Bone marrow (tissue), 2 donors: ENCODE measurements around the gene CYP2D6.
"Not testable (repeated sequence)": the region's sequence is repeated elsewhere in the genome, so short reads cannot be mapped to it uniquely, and the experiment has no call there.

Source experiments
- DNase-seq, 2 donors: peaks; one replicate each; lab custom pipeline; 2025; lab: John Stamatoyannopoulos, UW

The CYP2D6 gene

DNA sequence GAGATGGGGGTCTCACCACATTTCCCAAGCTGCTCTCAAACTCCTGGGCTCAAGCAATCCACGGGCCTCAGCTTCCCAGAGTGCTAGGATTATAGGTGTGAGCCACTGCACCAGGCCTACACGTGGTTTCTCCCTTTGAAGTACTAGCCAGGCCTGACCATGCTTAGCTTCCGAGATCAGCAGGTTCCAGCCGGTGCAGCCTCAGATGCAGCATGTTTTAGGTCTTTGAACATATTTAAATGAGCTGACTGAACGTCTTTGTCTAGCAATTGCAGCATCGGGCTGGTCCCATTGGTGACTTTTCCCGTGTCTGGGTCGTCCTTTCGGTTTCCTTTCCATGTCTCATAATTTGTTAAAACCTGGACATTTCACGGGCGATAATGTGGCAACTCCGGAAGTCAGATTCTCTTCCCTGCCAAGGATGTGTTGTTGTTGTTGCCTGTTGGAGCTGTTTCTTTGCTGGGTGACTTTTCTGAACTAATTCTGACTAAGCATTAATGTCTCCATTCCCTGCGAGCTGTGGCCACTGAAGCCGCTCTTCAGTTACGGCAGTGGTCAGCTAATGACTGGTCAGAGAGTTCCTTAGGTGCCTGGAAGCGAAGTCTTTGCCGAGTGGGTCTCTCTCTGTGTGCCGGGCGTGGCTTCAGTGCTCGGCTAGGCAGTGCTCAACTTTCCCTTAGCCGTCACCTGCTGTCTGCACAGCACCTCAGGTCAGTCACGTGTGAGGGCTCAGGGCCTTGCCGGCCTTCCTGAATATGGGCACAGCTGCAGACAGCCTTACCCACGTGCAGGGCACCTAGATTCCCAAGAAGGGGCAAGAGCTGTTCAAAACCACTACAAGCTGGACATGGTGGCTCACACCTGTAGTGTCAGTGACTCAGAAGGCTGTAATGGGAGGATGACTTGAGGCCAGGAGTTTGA, 3.8 kb upstream of the CYP2D6 start:
- no peak for DNase-seq

DNA sequence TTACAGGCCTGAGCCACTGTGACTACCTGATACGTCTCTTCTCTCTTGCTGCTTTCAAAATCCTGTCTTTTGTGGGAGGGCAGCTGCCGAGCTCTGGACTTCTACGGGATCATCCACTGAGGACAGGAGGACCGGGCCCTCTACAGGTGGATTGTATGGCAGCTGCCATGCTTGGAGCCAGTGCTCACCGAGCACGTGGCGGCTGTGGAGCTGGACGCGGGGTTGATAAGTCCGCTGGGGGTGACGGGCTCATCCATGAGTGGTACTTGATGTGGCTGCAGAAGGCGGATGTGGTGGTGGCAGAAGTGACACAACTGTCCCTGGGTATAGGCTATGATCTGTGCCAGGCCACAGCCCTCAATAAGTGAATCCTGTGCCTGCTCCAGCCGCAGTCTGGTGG, 1.8 kb upstream of the CYP2D6 start:
- no peak for DNase-seq

DNA sequence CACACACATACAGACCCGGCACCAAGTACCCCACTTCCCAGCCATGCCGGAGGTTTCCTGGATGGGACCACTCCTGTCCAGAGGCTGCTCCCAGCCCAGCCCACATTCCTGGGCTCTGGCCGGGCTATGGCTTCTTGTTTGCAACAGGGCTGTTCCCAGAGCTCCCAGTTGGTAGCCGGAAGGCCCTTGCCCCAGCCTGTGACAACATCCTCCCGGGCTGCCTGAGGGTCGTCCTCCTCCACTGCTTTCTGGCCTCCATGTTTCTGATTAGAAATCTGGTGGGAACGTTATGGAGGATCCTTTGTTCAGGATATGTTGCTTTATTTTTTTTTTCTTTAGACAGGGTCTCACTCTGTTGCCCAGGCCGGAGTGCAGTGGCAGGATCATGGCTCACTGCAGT, 952 bp upstream of the CYP2D6 start:
- DNase-seq, result no peak

DNA sequence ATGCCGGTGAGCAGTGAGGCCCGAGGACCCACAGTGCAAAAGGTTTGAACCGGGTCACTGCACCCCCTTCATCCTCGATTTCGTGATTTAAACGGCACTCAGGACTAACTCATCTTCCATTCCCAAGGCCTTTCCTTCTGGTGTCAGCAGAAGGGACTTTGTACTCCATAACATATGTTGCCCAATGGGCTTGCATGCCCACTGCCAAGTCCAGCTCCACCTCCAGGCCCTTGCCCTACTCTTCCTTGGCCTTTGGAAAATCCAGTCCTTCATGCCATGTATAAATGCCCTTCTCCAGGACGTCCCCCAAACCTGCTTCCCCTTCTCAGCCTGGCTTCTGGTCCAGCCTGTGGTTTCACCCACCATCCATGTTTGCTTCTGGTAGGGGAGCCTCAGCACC, 428 bp downstream of the CYP2D6 start:
- DNase-seq, result not testable (repeated sequence)

DNA sequence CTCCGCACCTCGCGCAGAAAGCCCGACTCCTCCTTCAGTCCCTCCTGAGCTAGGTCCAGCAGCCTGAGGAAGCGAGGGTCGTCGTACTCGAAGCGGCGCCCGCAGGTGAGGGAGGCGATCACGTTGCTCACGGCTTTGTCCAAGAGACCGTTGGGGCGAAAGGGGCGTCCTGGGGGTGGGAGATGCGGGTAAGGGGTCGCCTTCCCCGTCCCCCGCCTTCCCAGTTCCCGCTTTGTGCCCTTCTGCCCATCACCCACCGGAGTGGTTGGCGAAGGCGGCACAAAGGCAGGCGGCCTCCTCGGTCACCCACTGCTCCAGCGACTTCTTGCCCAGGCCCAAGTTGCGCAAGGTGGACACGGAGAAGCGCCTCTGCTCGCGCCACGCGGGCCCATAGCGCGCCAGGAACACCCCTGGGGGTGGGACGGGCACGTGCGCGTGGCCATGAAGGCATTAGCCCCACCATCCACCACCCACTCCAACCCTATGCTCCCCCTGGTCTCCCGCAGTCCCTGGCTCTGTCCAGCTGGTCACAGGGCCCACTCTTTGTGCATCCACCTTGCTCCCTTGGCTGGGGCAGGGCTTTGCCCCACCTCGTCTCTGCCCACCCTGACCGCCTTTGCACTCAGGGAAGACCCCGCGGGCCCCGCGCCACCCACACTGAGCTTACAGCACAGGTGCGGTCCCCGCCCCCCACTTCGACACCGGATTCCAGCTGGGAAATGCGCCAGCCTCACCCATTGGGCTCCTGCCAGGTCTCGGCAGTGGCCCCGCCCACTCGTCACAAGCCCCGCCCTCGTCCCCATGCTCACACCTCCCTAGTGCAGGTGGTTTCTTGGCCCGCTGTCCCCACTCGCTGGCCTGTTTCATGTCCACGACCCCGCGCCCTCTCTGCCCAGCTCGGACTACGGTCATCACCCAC, 1.6 kb downstream of the CYP2D6 start:
- DNase-seq, result not testable (repeated sequence)

DNA sequence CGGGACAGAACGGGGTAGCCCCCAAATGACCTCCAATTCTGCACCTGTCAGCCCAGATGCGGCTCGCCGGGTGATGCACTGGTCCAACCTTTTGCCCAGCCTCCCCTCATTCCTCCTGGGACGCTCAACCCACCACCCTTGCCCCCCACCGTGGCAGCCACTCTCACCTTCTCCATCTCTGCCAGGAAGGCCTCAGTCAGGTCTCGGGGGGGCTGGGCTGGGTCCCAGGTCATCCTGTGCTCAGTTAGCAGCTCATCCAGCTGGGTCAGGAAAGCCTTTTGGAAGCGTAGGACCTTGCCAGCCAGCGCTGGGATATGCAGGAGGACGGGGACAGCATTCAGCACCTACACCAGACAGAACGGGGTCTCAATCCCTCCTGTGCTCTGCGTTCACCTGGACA, 2.6 kb downstream of the CYP2D6 start:
- DNase-seq, result not testable (repeated sequence)

DNA sequence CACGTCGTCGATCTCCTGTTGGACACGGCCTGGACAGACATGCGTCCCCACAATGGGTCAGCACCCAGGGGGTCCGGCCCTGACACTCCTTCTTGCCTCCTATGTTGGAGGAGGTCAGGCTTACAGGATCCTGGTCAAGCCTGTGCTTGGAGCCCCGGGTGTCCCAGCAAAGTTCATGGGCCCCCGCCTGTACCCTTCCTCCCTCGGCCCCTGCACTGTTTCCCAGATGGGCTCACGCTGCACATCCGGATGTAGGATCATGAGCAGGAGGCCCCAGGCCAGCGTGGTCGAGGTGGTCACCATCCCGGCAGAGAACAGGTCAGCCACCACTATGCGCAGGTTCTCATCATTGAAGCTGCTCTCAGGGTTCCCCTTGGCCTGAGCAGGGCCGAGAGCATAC, 3.0 kb downstream of the CYP2D6 start:
- DNase-seq, result no peak

DNA sequence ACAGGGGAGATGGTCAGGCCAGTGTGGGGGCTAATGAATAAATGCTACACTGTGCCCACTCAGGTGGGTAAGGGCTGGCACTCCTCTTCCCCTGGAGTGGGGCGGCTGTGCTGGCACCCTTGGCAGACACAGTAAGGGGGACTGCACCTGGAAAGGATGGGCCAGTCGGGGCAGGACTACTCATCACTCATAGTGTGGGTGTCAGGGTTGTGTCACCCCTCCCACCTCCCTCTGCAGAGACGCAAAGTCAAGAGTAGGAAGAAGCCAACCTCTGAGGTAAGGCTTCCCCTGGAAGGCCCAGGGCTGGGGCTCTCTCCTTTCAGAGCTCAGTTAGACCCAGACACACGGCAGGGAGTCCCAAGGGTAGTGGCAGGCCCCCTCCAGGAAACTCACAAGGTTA, 7.1 kb downstream of the CYP2D6 start:
- not testable (repeated sequence) for DNase-seq

DNA sequence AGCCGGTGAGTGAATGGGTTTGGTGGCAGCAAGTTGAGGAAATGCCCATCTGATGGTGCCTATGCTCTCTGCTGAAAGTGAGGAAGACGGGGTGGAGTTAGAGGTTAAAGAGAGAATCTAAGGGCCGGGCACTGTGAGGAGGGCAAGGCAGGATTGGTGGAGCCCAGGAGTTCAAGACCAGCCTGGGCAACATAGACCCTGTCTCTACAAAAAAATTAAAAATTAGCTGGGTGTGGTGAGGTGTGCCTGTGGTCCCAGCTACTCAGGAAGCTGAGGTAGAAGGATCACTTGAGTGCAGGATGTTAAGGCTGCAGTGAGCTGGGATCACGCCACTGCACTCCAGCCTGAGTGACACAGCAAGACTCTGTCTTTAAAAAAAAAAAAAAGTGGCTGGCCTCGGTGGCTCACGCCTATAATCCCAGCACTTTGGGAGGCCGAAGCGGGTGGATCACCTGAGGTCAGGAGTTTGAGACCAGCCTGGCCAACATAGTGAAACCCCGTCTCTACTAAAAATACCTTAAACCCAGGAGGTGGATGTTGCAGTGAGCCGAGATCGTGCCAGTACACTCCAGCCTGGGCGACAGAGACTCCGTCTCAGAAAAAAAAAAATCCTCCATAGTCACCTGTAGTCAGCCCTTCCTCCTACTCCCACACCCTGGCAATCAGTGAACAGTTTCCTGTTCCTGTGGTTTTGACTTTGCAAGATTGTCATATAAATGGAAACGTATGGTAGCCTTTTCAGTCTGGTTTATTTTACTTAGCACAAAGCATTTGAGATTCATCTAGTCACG, 10.2 kb downstream of the CYP2D6 start:
- peak in 1 of 2 donors; percentile 26 for DNase-seq

DNA sequence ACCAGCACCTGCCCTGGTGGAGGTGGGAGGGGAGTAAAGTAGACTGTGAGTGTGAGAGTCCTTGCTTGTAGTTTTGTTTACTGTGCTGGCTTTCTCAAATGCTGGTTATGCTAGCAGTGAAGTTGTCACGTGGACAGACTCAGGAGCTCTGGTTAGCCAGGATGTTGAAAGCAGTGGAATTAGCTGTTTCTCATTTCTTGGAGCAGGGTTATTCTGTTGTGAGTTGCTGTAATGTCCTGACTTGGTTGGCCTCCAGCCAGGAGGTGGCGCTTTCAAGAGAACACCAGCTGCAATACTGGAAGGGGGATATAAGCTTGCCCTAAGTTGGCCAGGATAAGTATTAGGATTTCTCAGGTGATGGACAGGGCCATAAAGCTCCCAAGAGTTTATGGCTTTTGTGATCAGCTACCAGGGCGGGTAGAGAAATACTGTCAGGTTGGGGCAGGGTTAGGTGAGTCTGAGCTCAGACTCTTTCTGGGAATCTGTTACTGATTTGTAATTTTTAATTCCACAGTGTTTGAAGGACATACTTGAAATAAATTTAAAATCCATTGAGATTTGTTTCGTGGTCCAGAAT, 13.7 kb downstream of the CYP2D6 start:
- no peak for DNase-seq

DNA sequence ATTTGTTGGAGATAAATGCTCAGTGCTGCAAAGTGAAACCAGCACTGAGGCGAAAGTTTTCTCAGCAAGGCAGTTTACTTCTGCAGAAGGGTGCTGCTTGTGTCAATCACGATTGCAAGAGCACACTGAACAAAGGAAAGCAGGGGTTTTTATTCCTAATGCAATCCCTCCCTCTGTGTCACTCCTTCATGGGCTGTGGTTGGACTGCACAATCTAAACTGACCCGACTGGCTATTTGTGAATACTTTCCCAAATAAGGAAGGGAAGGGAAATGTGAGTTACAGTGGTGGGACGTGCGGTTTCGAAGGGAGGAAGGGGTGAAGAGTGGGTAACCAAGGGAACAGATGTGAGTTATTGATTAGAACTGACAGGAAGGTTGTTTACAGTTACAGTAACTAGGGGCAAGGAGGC, 15.2 kb downstream of the CYP2D6 start:
- not testable (repeated sequence) for DNase-seq

DNA sequence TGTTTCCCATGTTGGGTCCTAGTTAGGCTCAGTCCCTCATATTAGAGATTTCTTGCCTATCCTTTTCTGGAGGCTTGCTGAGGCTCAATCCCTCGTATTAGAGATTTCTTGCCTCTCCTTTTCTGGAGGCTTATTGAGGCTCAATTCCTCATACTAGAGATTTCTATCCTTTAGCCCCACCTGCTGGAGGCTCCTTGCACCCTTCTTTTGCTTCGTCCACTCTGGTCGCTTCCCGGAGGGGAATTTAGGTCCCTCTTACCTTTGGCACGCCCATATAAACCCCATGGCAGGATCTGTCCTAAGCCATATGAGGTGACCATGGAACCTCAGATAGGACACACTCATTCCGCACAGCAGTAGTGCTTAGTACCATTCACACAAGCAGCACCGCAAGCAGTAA, 15.9 kb downstream of the CYP2D6 start:
- DNase-seq, result no peak

DNA sequence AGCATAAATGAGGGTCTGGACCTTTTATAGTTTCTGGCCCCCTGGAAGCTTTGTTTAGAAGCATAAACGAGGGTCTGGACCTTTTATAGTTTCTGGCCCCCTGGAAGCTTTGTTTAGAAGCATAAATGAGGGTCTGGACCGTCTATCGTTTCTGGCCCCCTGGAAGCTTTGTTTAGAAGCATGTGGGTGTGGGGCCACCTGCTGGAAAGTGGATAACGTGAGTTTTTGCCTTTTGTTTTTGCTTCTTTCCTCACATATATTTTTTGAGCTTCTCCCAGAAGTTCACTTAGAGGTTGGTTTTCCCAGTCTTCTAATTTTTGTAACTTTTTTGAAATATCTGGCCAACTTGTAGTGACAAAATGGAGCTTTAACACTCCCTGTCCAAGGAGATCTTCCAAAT, 17.8 kb downstream of the CYP2D6 start:
- not testable (repeated sequence) for DNase-seq

DNA sequence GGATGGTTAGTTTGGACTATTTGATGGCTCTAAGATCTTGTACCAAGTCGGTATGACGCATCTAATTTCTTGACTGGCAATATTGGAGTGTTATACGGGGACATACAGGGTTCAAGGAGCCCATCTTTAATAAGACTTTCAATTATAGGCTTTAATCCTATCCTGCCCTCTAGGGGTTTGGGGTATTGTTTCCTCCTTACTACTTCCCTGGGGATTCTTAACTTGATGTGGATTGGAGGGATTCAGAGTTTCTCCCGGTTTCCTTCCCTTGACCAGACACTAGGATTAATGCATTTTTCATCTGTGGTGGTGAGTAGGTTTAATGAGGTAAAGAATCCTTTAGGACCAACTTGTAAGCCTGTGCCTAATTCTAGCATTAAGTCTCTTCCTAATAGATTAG, 18.8 kb downstream of the CYP2D6 start:
- DNase-seq, result no peak

DNA sequence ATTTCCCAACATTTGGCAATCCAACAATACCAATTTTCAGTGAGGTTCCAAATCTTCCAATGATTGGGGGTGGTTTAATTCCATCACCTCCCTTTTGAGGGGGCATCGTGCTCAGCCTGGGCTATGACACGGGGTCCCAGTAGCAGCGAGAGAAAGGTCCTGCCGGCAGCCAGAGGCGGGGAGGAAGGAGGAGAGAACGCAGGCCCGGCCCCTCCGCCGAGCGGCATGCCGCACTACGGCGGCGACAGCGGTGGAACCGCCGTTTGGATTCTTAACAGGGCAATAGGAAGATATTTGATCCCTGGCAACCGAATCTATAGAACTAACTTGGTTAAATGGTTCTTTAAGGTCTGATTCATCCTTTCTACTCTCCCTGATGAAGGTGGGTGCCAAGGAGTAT, 21.8 kb downstream of the CYP2D6 start:
- no peak for DNase-seq

DNA sequence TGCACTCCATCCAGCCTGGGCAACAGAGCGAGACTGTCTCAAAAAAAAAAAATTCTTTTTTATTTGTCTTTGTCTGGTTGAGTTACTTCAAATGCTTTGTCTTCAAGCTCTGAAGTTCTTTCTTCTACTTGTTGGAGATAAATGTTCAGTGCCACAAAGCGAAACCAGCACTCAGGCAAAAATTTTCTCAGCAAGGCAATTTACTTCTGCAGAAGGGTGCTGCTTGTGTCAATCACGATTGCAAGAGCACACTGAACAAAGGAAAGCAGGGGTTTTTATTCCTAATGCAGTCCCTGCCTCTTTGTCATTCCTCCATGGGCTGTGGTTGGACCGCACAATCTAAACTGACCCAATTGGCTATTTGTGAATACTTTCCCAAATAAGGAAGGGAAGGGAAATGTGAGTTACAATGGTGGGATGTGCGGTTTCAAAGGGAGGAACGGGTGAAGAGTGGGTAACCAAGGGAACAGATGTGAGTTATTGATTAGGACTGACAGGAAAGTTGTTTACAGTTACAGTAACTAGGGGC, 26.2 kb downstream of the CYP2D6 start:
- not testable (repeated sequence) for DNase-seq

DNA sequence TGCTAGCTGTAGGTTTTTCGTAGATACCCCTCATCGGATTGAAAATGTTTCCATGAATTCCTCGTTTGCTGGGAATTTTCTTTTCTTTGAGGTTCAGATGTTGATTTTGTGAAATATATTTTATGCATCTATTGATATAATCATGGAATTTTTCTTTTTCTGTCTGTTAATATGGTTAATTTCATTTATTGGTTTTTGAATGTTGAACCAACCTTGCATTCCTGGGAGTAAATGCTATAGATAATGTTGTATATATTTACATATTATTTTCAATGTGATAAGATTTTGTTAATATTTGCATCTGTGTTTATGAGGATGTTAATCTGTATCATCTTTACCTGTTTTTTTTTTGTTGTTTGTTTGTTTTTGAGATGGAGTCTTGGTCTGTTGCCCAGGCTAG, 29.4 kb downstream of the CYP2D6 start:
- DNase-seq, result no peak

DNA sequence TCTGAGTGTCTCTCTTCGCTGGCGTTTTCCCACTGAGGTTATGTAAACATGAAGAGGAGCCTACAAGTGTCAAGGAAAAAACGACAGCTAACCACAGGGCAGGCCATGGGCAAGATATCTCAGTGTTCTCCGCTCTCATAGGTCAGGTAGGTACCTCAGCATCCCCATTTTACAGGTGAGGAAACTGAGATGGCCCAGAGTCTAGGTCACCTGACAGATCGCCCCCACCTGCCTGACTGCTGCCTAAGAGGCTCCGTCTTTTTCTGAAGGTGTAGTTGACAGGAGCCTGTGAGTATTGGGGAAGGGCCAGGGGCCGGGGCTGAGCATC, 39.2 kb downstream of the CYP2D6 start:
- DNase-seq, result no peak

DNA sequence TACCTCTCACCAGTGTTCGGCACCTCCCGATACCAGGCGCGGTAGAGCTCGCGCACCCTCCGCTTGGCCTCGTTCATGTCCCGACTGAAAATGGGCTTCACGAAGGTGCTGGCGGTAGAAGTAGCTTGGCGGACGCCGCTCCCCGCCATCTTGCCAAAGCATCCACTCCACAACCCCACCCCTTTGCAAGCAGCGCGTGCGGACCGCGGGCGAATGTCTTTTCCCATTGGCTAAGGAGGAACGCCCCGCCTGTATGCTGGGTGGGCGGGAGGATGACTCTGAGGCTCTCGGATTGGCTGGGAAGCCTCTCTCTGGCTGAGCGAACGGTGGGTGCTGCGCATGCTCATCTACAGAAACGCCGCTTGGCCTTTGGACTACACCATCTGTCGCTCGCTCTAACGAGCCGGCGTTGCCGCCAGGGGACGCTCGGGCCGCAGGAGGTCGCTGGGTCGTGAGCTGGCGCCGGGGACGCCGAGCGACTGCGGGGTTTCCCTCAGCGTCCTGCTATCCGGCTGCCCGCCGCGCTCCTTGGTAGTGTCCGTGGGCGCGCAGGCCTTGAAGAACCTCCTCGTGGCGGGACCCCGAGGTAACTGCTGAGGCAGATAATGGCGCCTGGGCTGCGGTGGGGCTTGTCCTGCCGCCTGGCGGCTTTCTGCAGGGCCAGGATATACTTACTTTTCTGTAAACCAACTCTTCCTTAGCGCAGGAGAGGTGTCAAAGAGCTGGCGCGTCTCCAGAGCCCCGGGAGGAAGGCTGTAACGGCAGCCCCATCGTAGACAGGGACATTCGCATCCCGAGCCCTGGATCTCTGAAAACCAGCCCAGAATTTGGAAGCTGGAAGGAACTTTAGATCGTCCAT, 39.8 kb downstream of the CYP2D6 start, which contains the start of gene NDUFA6:
NDUFA6 (minus strand) TSS at position 177 of the 859 bp plus-strand sequence; CDS start at position 149, 28 bp downstream.
- DNase-seq, result peak; percentile 81 to 98

DNA sequence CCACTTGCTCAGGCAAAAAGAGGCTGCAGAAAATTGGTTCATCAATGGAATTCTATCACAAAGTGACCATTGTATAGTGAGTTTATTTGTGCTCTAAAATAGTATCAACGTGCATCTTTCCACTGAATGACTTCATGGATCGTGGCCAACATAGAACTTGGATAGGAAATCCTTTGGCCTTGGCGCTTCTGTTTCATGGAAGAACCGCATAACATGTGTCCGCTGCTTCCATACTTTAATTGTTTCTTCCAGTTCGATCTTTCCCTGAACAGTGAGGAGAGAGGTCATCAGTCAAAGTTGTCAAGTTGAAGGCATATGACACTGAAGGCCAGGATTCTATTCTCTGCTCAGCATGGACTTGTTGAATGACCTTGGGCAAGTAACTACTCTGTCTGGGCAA, 44.6 kb downstream of the CYP2D6 start:
- no peak for DNase-seq
